Mesendoderm (in vitro differentiated cells): ENCODE data around the gene VSX1.

Experiments
- DNase-seq: peaks from one replicate; pipeline ENCODE4 v3.0.0; 2013
- H2AK5ac ChIP-seq: 2 replicates; pipeline ENCODE4 v1.6.1; 2013; ENCODE audit warnings: low read length, inconsistent platforms
- H2BK120ac ChIP-seq: 2 replicates; pipeline ENCODE4 v1.6.1; 2013; ENCODE audit warnings: low read depth, mild to moderate bottlenecking, low read length, moderate library complexity, mixed read lengths
- H2BK15ac ChIP-seq: replicated peaks from 2 replicates; pipeline ENCODE4 v1.6.1; 2013; ENCODE audit warnings: low read depth, mild to moderate bottlenecking, moderate library complexity
- H2BK5ac ChIP-seq: 2 replicates; pipeline ENCODE4 v1.6.1; 2013; ENCODE audit warnings: low read length, inconsistent platforms
- H3K18ac ChIP-seq: 2 replicates; pipeline ENCODE4 v1.6.1; 2013; ENCODE audit warnings: mild to moderate bottlenecking, low read length, mixed read lengths
- H3K23ac ChIP-seq: one replicate; pipeline ENCODE4 v1.6.1; 2013; ENCODE audit warnings: low read length
- H3K27ac ChIP-seq: 2 replicates; pipeline ENCODE4 v1.5.1; 2013; ENCODE audit warnings: low read depth, mild to moderate bottlenecking, inconsistent platforms, low read length, moderate library complexity
- H3K27me3 ChIP-seq: 2 replicates; pipeline ENCODE4 v1.6.1; 2013; ENCODE audit warnings: low read length, control low read depth, mild to moderate bottlenecking, inconsistent platforms; ENCODE audit not compliant: insufficient read depth, poor library complexity
- H3K36me3 ChIP-seq: 2 replicates; pipeline ENCODE4 v1.6.1; 2013; ENCODE audit warnings: low read length, inconsistent platforms; ENCODE audit not compliant: control insufficient read depth, insufficient read depth
- H3K4ac ChIP-seq: one replicate; pipeline ENCODE4 v1.6.1; 2013; ENCODE audit warnings: low read depth, mild to moderate bottlenecking, low read length, moderate library complexity
- H3K4me1 ChIP-seq: 2 replicates; pipeline ENCODE4 v1.6.1; 2013; ENCODE audit warnings: low read depth, low read length, inconsistent platforms; ENCODE audit not compliant: control insufficient read depth
- H3K4me2 ChIP-seq: 2 replicates; pipeline ENCODE4 v1.6.1; 2013; ENCODE audit warnings: low read length
- H3K4me3 ChIP-seq: 2 replicates; pipeline ENCODE4 v1.5.1; 2013; ENCODE audit warnings: mild to moderate bottlenecking, low read length
- H3K56ac ChIP-seq: one replicate; pipeline ENCODE4 v1.6.1; 2013; ENCODE audit warnings: low read length
- H3K79me1 ChIP-seq: 2 replicates; pipeline ENCODE4 v1.6.1; 2013; ENCODE audit warnings: low read length, inconsistent platforms
- H3K79me2 ChIP-seq: 2 replicates; pipeline ENCODE4 v1.6.1; 2013; ENCODE audit warnings: mild to moderate bottlenecking, low read length; ENCODE audit not compliant: control insufficient read depth, insufficient read depth
- H3K9ac ChIP-seq: 2 replicates; pipeline ENCODE4 v1.6.1; 2013; ENCODE audit warnings: low read length, inconsistent platforms
- H4K5ac ChIP-seq: one replicate; pipeline ENCODE4 v1.6.1; 2013; ENCODE audit warnings: low read length
- H4K8ac ChIP-seq: one replicate; pipeline ENCODE4 v1.6.1; 2013; ENCODE audit warnings: low read depth, mild to moderate bottlenecking, control low read depth, low read length, moderate library complexity
- WGBS: extraction: QIAGEN DNeasy Blood & Tissue Kit; methylation state at CpG from one replicate; pipeline ENCODE4 v1.1.7; 2013; ENCODE audit warnings: low lambda C conversion rate, missing lambda C conversion rate; ENCODE audit not compliant: insufficient coverage; ENCODE audit errors: extremely low coverage; 5-methylcytosine and 5-hydroxymethylcytosine counted together

The VSX1 gene

GRCh38 chr20:25059866-25060465 is 22.0 kb downstream of the VSX1 start:
- H3K27me3 ChIP-seq = peaks cover 43% of the 10 kb centered on the region

DNA sequence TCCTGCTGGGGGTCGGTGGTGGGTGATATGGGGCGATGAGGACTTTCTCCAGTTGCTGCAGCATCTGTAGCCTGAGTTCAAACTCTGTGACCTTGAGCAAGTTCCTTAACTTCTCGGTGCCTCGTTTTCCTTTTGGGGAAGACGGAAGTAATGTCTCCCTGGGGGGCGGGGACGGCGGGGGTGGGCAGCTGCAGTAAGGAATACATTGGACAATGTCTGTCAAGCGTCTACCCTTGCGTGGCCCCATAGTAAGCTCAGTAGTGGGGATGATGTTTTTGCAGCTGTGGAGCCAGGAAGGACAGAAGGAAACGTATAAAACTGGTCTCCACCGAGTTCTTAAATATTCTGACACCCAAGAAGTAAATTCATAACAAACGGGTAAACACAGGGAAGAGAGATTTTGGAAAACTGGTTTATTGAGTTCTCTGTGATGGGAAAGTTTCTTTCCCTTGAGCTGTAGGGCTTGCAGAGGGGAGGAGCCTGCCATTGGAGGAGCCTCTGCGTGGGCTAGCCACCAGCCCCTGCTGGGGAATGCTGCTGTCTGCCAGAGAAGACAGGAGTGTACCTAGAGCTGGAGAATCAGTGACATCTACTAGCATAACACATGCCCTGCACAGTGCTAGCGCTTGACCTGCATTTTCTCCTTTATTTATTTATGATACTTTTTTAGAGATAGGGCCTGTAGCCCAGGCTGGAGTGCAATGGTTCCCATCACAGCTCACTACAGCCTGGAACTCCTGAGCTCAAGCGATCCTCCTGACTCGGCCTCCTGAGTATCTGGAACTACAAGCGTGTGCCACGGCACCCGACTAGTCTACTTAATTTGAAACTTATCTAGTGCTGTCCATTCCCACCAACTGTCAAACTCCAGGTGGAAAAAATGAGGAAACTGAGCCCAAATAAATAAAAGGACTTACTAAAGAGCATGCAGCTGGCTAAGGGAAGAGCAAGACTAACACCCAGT is 22.8 kb downstream of the VSX1 start:
- no peaks in the 10 kb centered on the region for H3K79me1 ChIP-seq

More at GRCh38 chr20:25059866-25060465, 22.0 kb downstream of the VSX1 start:
- no peak overlapping the region for H3K23ac ChIP-seq
- no peak overlapping the region for H2BK15ac ChIP-seq
- no peak overlapping the region for H3K27ac ChIP-seq
- H2BK120ac ChIP-seq = no peak overlapping the region
- WGBS = no CpG with 5 or more reads among the region's 8 CpGs
- H3K56ac ChIP-seq = no peak overlapping the region
- no peak overlapping the region for H4K5ac ChIP-seq
- H3K4me3 ChIP-seq = no peak overlapping the region
- no peak overlapping the region for H2AK5ac ChIP-seq
- H3K4me2 ChIP-seq = no peak overlapping the region
- H3K9ac ChIP-seq = no peak overlapping the region
- no peak overlapping the region for H2BK5ac ChIP-seq
- no peaks in the 10 kb centered on the region for H3K79me2 ChIP-seq
- H3K36me3 ChIP-seq = no peaks in the 10 kb centered on the region
- H3K79me1 ChIP-seq = no peaks in the 10 kb centered on the region
- H4K8ac ChIP-seq = no peak overlapping the region
- no peak for DNase-seq
- no peak overlapping the region for H3K4ac ChIP-seq
- no peaks in the 10 kb centered on the region for H3K4me1 ChIP-seq
- no peak overlapping the region for H3K18ac ChIP-seq

GRCh38 chr20:25058051-25058846 is 23.7 kb downstream of the VSX1 start, which contains the start of gene ACSS1:
Gene ACSS1 (minus strand): TSS chr20:25058139. CDS start chr20:25058102, 37 bp downstream.
- peak within 1 kb of the TSS; percentile 48 for H3K4me2 ChIP-seq
- H3K56ac ChIP-seq = peak within 1 kb of the TSS; percentile 54
- H3K23ac ChIP-seq = no peak within 1 kb of the TSS
- H2BK15ac ChIP-seq = no peak within 1 kb of the TSS
- H4K8ac ChIP-seq = no peak within 1 kb of the TSS
- H3K36me3 ChIP-seq = no peaks in the 10 kb centered on the region
- H3K79me1 ChIP-seq = no peaks in the 10 kb centered on the region
- no peak for DNase-seq
- H3K27me3 ChIP-seq = peaks cover 43% of the 10 kb centered on the region
- H4K5ac ChIP-seq = no peak within 1 kb of the TSS
- peak within 1 kb of the TSS; percentile 24 for H3K9ac ChIP-seq
- no peak within 1 kb of the TSS for H2AK5ac ChIP-seq
- no peak within 1 kb of the TSS for H3K4ac ChIP-seq
- WGBS = no CpG with 5 or more reads among the region's 56 CpGs
- H3K4me3 ChIP-seq = no peak within 1 kb of the TSS
- H3K18ac ChIP-seq = no peak within 1 kb of the TSS
- no peak within 1 kb of the TSS for H2BK120ac ChIP-seq
- no peaks in the 10 kb centered on the region for H3K79me2 ChIP-seq
- H3K27ac ChIP-seq = no peak within 1 kb of the TSS
- no peak within 1 kb of the TSS for H2BK5ac ChIP-seq
- no peaks in the 10 kb centered on the region for H3K4me1 ChIP-seq

More for the DNA sequence above, 22.8 kb downstream of the VSX1 start:
- no peak overlapping the region for H4K8ac ChIP-seq
- H3K4me3 ChIP-seq = no peak overlapping the region
- H3K27me3 ChIP-seq = peaks cover 43% of the 10 kb centered on the region
- H4K5ac ChIP-seq = no peak overlapping the region
- H3K4ac ChIP-seq = no peak overlapping the region
- no peak overlapping the region for H3K56ac ChIP-seq
- DNase-seq = no peak
- no peak overlapping the region for H3K9ac ChIP-seq
- no peak overlapping the region for H2BK5ac ChIP-seq
- H3K36me3 ChIP-seq = no peaks in the 10 kb centered on the region
- no peaks in the 10 kb centered on the region for H3K4me1 ChIP-seq
- H3K27ac ChIP-seq = no peak overlapping the region
- H2AK5ac ChIP-seq = no peak overlapping the region
- H3K18ac ChIP-seq = no peak overlapping the region
- H3K23ac ChIP-seq = no peak overlapping the region
- no peak overlapping the region for H2BK15ac ChIP-seq
- no peak overlapping the region for H2BK120ac ChIP-seq
- no CpG with 5 or more reads among the region's 20 CpGs for WGBS
- H3K79me2 ChIP-seq = no peaks in the 10 kb centered on the region
- H3K4me2 ChIP-seq = peak overlapping the region; percentile 34

DNA sequence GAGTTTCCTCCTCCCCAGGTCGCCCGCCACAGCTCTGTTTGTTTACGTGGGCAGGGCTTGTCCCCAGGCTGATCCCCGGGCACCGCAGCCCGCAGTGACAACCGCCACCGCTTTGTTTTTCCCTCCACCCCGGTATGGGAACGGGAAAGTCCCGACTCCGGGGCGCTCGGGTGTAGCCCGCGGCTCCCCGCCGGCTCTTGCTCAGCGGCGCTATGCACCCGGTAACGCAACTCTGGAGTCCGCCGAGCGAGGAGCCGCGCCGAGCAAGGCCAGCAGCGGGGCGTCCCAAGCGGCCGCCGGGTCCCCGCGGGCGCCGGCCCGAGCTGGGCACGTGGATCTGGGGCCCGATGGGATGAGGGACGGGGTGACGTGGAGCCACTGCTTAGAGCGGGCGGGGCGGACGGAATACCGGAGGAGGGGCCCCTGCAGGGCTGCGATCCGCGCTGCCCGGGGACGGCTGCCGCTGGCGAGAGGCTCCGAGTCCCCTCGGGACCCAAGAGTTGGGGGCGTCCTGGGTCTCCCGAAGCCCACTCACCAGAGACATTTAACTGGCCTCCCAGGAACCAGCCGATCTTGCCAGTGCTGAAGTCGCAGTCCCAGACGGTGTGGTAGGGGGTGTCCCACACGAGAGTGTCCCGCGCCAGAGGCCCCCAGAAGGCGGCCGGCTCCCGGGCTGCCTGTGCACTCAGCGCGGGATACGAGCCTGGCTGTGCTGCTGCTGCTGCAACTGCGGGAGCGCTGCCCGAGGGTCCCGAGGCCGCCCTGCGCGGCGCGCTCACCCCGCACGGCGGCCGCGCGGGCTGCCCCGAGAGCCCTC is 24.5 kb downstream of the VSX1 start:
- Histone ChIP-seq H2AK5ac (no peak overlapping the region), H3K27ac (no peak overlapping the region), H3K9ac (peak overlapping the region; percentile 24), H3K79me2 (no peaks in the 10 kb centered on the region), H3K36me3 (no peaks in the 10 kb centered on the region), H3K4me1 (no peaks in the 10 kb centered on the region), H2BK120ac (no peak overlapping the region), H3K4ac (no peak overlapping the region), H2BK15ac (no peak overlapping the region), H2BK5ac (no peak overlapping the region), H4K5ac (no peak overlapping the region), H3K56ac (peak overlapping the region; percentile 54), H3K18ac (no peak overlapping the region), H3K4me2 (peak overlapping the region; percentile 48), H3K27me3 (peaks cover 43% of the 10 kb centered on the region), H3K4me3 (no peak overlapping the region), H3K23ac (no peak overlapping the region), H3K79me1 (no peaks in the 10 kb centered on the region), H4K8ac (no peak overlapping the region)
- peak; percentile 25 for DNase-seq
- WGBS = no CpG with 5 or more reads among the region's 86 CpGs

DNA sequence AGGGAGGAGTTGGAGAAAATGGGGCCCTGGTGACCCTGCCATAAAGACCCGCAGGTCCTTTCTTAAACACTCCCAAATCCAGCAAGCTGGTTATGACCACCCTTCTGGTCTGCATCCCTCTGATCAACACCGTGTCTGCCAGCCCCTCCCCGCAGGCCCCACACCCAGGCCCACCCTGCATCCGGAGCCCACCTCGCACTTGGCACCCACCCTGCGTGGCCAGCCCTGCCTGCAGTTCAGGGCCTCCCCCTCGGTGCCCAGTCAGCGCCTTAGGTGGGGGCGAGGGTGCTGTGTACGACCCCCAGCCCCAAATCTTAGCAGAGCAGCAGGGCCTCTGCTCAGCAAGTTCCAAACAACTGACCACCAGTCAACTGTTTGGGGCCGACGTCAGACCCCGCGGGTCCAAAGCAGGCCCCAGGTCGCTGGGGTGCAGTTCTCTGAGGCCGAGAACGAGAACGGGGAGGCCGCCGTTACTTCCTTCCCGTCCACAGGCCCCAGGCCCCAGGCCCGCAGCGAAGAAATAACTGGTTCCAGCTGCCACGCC is 25.2 kb downstream of the VSX1 start:
- Histone ChIP-seq H3K4me3 (no peak overlapping the region), H2BK120ac (no peak overlapping the region), H2BK15ac (no peak overlapping the region), H3K4me1 (no peaks in the 10 kb centered on the region), H3K27ac (no peak overlapping the region), H3K4ac (no peak overlapping the region), H3K27me3 (peaks cover 43% of the 10 kb centered on the region), H3K18ac (no peak overlapping the region), H3K9ac (no peak overlapping the region), H3K79me2 (no peaks in the 10 kb centered on the region), H3K4me2 (no peak overlapping the region), H3K79me1 (no peaks in the 10 kb centered on the region), H2AK5ac (no peak overlapping the region), H3K56ac (no peak overlapping the region), H3K23ac (no peak overlapping the region), H4K5ac (no peak overlapping the region), H4K8ac (no peak overlapping the region), H3K36me3 (no peaks in the 10 kb centered on the region), H2BK5ac (no peak overlapping the region)
- no CpG with 5 or more reads among the region's 24 CpGs for WGBS
- no peak for DNase-seq
